Retinal pigment epithelial cell (primary cell): ENCODE measurements around the gene MPL.

Experiments used
- DNase-seq: peaks from one replicate; pipeline ENCODE4 v3.0.0-alpha.2; 2010; ENCODE audit warnings: low read depth
- H3K4me3 ChIP-seq: 2 replicates; pipeline ENCODE4 v1.5.1; 2011; ENCODE audit warnings: mild to moderate bottlenecking, low read length, control low read depth, moderate library complexity
- TF ChIP-seq, protein P1 (sequence below): conservative IDR thresholded peaks from 2 replicates; pipeline ENCODE4 v1.5.1; 2011; ENCODE audit warnings: low read depth, low read length, control low read depth, inconsistent platforms

The MPL gene

DNA sequence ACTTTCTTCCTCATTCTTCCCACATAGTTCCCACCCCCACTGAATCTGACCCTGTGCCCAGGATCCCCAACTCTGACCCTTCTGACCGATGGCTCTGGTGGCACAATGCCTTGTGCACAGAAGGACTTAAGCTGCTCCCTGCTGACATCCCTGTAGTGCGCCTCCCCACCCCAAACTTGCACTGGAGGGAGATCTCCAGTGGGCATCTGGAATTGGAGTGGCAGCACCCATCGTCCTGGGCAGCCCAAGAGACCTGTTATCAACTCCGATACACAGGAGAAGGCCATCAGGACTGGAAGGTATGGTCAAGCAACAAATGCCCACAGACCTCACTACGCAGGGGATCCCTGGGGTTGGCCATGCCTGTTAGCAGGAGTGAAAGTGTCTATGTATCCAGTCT is 9.0 kb downstream of the MPL start:
- TF ChIP-seq, protein P1, sequence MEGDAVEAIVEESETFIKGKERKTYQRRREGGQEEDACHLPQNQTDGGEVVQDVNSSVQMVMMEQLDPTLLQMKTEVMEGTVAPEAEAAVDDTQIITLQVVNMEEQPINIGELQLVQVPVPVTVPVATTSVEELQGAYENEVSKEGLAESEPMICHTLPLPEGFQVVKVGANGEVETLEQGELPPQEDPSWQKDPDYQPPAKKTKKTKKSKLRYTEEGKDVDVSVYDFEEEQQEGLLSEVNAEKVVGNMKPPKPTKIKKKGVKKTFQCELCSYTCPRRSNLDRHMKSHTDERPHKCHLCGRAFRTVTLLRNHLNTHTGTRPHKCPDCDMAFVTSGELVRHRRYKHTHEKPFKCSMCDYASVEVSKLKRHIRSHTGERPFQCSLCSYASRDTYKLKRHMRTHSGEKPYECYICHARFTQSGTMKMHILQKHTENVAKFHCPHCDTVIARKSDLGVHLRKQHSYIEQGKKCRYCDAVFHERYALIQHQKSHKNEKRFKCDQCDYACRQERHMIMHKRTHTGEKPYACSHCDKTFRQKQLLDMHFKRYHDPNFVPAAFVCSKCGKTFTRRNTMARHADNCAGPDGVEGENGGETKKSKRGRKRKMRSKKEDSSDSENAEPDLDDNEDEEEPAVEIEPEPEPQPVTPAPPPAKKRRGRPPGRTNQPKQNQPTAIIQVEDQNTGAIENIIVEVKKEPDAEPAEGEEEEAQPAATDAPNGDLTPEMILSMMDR: no peak
- no peak overlapping the region for H3K4me3 ChIP-seq
- DNase-seq: no peak

DNA sequence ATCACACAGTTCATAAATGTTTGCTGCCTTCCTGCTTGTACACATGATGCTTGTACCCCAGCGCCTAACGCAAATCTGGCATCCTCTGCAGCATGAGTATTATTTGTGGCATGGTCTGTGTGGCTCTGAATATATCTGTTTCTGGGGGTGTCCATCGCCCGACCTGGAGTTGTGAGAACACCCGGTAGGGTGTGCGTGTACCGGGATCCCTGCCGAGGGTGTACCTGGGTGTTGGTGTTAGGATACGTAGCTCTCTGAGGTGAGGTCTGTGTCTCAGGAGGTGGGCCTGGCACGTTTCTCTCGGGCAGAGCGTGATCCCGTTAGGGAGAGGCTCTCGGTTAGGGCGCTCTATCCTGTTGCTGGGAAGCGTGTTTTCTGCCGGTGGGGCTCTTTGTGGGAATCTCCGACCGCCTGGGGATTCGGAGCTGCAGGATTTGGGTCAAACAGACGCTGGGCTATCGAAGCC is 10.8 kb downstream of the MPL start:
- DNase-seq: no peak
- TF ChIP-seq, protein P1: no peak
- peak overlapping the region; percentile 56 for H3K4me3 ChIP-seq

DNA sequence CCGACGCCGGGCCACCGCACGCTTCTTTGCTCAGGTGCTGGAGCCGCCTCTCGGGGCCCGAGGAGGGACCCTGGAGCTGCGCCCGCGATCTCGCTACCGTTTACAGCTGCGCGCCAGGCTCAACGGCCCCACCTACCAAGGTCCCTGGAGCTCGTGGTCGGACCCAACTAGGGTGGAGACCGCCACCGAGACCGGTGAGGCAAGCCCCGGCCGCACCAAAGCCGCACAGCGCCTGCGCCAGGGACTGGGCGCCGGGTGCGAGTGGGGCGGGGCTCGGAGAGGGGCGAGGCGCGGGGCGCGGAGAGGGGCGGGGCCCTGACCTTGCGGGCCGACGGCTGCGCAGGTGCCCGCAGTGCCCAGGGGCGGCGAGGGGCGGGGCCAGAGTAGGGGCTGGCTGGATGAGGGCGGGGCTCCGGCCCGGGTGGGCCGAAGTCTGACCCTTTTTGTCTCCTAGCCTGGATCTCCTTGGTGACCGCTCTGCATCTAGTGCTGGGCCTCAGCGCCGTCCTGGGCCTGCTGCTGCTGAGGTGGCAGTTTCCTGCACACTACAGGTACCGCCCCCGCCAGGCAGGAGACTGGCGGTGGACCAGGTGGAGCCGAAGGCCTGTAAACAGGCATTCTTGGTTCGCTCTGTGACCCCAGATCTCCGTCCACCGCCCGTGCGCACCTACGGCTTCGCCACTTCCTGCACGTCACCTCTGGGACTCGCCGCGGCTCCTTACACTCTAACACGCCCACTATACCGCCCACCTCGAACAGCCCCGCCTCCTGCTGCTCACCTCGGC is 11.4 kb downstream of the MPL start:
- no peak for DNase-seq

DNA sequence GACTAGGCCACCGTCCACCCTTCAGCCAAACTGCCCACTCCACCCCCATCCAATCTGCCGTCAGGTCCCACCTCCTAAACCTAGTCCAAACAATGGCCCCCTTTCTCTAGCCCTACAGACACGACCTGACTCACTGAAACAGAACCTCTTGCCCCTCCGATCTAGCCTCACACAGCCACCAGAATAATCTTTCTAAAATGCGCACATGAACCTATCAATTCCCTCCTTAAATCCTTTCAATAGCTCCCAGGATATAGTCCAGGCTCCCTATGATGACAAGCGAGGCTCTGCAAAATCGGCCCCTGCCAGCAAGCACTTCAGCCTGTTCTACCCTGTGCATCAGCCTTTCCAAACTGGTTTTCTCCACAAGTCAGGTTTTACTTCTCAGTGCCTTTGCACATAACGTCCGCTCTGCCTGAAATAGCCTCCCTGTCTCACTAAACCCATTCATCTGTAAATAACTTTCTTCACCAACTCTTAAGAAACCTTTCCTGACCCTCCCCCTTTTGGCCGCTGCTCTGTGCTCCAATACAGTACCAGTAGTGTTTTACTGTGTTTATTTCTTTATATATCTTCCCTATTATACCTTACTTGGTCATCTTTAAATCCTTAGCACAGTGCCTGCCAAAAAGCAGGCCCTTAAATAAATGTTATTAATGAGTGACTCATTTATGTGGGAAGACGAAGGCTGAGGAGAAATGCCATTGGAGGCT is 12.1 kb downstream of the MPL start:
- H3K4me3 ChIP-seq: peak overlapping the region; percentile 62
- peak; percentile 89 for DNase-seq
- TF ChIP-seq, protein P1: no peak

More for the DNA sequence above, 11.4 kb downstream of the MPL start:
- H3K4me3 ChIP-seq: peak overlapping the region; percentile 62
- TF ChIP-seq, protein P1: no peak

DNA sequence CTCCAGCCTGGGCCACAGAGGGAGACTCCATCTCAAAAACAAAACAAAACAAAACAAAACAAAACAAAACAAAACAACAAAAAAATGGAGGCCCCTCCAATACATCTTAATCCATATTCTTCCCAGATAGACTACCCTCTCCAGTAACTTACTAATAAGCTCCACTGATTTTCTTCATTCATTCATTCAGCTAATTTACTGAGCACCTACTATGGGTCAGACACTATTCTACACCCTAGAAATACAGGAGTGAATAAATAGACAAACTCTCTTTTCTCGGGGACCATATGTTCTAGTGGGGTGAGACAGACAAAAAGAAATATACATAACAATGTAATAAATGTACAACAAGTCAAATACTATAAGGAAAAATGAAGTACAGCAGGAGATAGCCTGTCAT is 13.4 kb downstream of the MPL start:
- TF ChIP-seq, protein P1: no peak
- no peak overlapping the region for H3K4me3 ChIP-seq
- no peak for DNase-seq

DNA sequence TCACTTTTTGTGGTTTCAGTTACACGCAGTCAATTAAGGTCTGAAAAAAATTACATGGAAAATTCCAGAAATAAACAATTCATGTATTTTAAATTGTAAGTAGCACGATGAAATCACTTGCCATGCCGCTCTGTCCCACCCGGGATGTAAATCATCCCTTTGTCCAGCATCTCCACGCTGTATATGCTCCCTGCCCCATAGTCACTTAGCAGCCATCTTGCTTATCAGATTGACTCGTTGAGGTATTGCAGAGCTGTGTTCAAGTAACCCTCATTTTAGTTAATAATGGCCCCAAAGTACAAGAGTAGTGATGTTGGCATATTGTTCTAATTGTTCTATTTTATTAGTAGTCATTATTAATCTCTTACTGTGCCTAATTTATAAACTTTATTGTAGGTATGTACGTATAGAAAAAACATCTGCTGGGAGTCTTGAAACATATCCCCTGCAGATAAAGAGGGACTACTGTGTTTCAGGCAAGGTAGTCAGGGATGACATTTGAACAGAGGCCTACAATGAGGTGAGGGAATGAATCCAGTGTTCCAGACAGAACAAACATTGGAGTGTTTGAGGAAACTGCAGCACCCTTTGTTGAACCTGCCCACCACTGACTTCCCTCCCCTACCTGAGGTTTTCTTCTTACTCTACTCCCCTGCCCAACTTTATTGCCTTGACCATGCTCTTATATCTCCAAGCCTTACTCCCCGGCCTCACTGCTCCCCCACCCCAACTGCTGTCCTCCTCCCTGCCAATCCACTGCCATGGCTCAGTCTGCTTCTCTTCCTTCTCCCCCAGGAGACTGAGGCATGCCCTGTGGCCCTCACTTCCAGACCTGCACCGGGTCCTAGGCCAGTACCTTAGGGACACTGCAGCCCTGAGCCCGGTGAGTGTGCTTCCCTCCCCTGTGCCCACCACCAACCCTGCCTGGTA is 14.1 kb downstream of the MPL start:
- TF ChIP-seq, protein P1: no peak
- H3K4me3 ChIP-seq: no peak overlapping the region

More for the DNA sequence above, 14.1 kb downstream of the MPL start:
- no peak for DNase-seq
